Measurements from ENCODE around the gene SMAP1.

DNA sequence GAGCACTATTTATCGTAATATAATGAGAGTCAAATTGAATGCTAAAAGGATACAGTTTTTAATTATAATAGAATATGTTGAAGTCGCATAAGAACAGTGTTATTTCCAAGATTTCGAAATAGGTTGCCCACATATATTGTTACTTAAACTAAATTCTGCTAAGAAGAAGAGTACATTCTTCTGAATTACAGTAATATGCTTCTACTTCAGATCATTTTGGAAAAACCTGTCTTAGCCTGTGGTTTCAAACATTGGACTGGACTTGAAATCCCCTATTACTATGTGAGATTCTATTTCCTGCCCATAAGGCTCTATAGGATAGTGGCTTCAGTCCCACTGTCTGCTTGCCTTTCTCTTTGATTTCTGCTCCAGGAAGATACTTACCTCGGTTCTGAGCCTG lies 152.0 kb downstream of the SMAP1 start:
- no peak for TF ChIP-seq CTCF (conservative IDR thresholded peaks at IDR 0.05)
- TF ChIP-seq ZFX (IDR thresholded peaks at IDR 0.05) = no peak

All from C4-2B (cell line).